Activated CD4-positive, alpha-beta T cell treated with anti-CD3 and anti-CD28 coated beads for 36 hours (primary cell): ENCODE measurements around the gene SMIM3. TPM values are rescaled to one million over a fixed set of nuclear protein-coding genes. Genes with fewer than 3 reads are reported as not detected.
"Not testable (repeated sequence)": the region's sequence is repeated elsewhere in the genome, so short reads cannot be mapped to it uniquely, and the experiment has no call there.

ENCODE experiments used
- ATAC-seq: fragments of 200-7000 bp; cut with Tn5 transposase; one replicate; pipeline ENCODE4 v1.10.0; 2021; ENCODE audit warnings: mild to moderate bottlenecking, moderate library complexity
- CTCF ChIA-PET: fragments of 350-600 bp; sonication (Branson Sonifier 250); formaldehyde crosslinking; loops from one replicate; lab custom pipeline; 2021; ENCODE audit warnings: antibody characterized with exemption; lab: Charles Lee
- POLR2A ChIA-PET: fragments of 350-600 bp; sonication (Branson Sonifier 250); formaldehyde crosslinking; loops from one replicate; lab custom pipeline; 2021; ENCODE audit warnings: antibody characterized with exemption, inconsistent platforms; lab: Charles Lee
- DNase-seq: peaks from one replicate; pipeline ENCODE4 v3.0.0-alpha.2; 2020
- H3K27ac Mint-ChIP-seq: one replicate; pipeline ENCODE4 v1.8.0; 2021; ENCODE audit warnings: mixed read lengths
- H3K27me3 Mint-ChIP-seq: one replicate; pipeline ENCODE4 v1.8.0; 2021; ENCODE audit warnings: mixed read lengths
- H3K36me3 Mint-ChIP-seq: one replicate; pipeline ENCODE4 v1.8.0; 2021; ENCODE audit warnings: low read depth, mixed read lengths
- H3K4me1 Mint-ChIP-seq: one replicate; pipeline ENCODE4 v1.8.0; 2021; ENCODE audit warnings: mixed read lengths
- H3K4me3 Mint-ChIP-seq: one replicate; pipeline ENCODE4 v1.8.0; 2021; ENCODE audit warnings: mild to moderate bottlenecking, moderate library complexity, mixed read lengths
- H3K9me3 Mint-ChIP-seq: one replicate; pipeline ENCODE4 v1.8.0; 2021; ENCODE audit warnings: low read depth, mixed read lengths
- intact Hi-C, 2 experiments: fragments of 100-400 bp; cut with DNase I in 1 of 2; cut with micrococcal nuclease in 1 of 2; formaldehyde crosslinking; loops; one replicate each; pipeline versions ENCODE4 v1.14.2 to v1.15.1; 2022 to 2024; cut with DNase I, micrococcal nuclease
- total RNA-seq, 2 experiments: library from RNA; stranded (reverse); gene quantifications; one replicate each; pipeline ENCODE4 v1.2.3, GENCODE V29; 2021

SMIM3 gene
- total RNA-seq, 2 experiments from 2014 or later, result 16.8 to 16.9 TPM

GRCh38 chr5:150831821-150832220, 53.3 kb downstream of the SMIM3 start:
- H3K4me1 Mint-ChIP-seq, H3K27me3 Mint-ChIP-seq, H3K27ac Mint-ChIP-seq, CTCF ChIA-PET, H3K4me3 Mint-ChIP-seq, intact Hi-C loops, ATAC-seq, POLR2A ChIA-PET, H3K36me3 Mint-ChIP-seq, DNase-seq: not testable (repeated sequence)
- H3K9me3 Mint-ChIP-seq, result peaks cover 26% of the 10 kb centered on the region

- peaks cover 15% of the 10 kb centered on the region for H3K9me3 Mint-ChIP-seq
- intact Hi-C loops, result no loop called here
- no peaks in the 10 kb centered on the region for H3K27me3 Mint-ChIP-seq
- no peak overlapping the region for H3K27ac Mint-ChIP-seq
- H3K36me3 Mint-ChIP-seq, result no peaks in the 10 kb centered on the region
- DNase-seq, result no peak
- H3K4me1 Mint-ChIP-seq, result peaks cover 5% of the 10 kb centered on the region
- ChIA-PET CTCF (no interaction called here), POLR2A (interaction anchor here (0.6 kb wide), 1 partner anchor 282 kb away, joined by 5 read pairs; no protein-coding TSS in a partner anchor)
- no peak for ATAC-seq
- no peak overlapping the region for H3K4me3 Mint-ChIP-seq
Measured at GRCh38 chr5:150836064-150836463, 57.5 kb downstream of the SMIM3 start.

- ATAC-seq, result no peak
- Mint-ChIP-seq H3K36me3 (no peaks in the 10 kb centered on the region), H3K27me3 (no peaks in the 10 kb centered on the region), H3K27ac (no peak overlapping the region), H3K9me3 (peaks cover 11% of the 10 kb centered on the region), H3K4me1 (peaks cover 5% of the 10 kb centered on the region), H3K4me3 (no peak overlapping the region)
- CTCF ChIA-PET, result no interaction called here
- no peak for DNase-seq
- POLR2A ChIA-PET, result interaction anchor here (0.6 kb wide), 1 partner anchor 283 kb away, joined by 5 read pairs; no protein-coding TSS in a partner anchor
- intact Hi-C loops, result no loop called here
Measured at GRCh38 chr5:150836703-150837102, 58.1 kb downstream of the SMIM3 start.

- not testable (repeated sequence) for H3K9me3 Mint-ChIP-seq, ATAC-seq, DNase-seq, H3K4me3 Mint-ChIP-seq, H3K27ac Mint-ChIP-seq, H3K36me3 Mint-ChIP-seq, H3K27me3 Mint-ChIP-seq
- CTCF ChIA-PET, result interaction anchor here (1.8 to 3.5 kb wide), 12 partner anchors 27 to 285 kb away, joined by 4 to 45 read pairs (median 15); partner anchors contain the start of genes RBM22 and SMIM3
- POLR2A ChIA-PET, result interaction anchor here (0.9 to 2.7 kb wide), 5 partner anchors 40 to 144 kb away, joined by 3 to 20 read pairs (median 9); partner anchors contain the start of genes RBM22, SMIM3 and ZNF300
- H3K4me1 Mint-ChIP-seq, result peaks cover 20% of the 10 kb centered on the region
- intact Hi-C loops, result loop anchor here (5.0 kb wide), 3 partner anchors 63 to 188 kb away; no protein-coding TSS in a partner anchor
Measured at GRCh38 chr5:150845185-150845859, 66.8 kb downstream of the SMIM3 start.

- Mint-ChIP-seq H3K4me3 (peak within 1 kb of the TSS; percentile 67), H3K27ac (peak within 1 kb of the TSS; percentile 93), H3K4me1 (peaks cover 22% of the 10 kb centered on the region)
- intact Hi-C loops, result loop anchor here (1.0 to 5.0 kb wide), 7 partner anchors 55 to 387 kb away; no protein-coding TSS in a partner anchor
- H3K27me3 Mint-ChIP-seq, DNase-seq, H3K36me3 Mint-ChIP-seq, H3K9me3 Mint-ChIP-seq: not testable (repeated sequence)
- peak; percentile 11 for ATAC-seq
- ChIA-PET POLR2A (interaction anchor here (0.9 to 2.7 kb wide), 8 partner anchors 41 to 145 kb away, joined by 3 to 20 read pairs (median 8); partner anchors contain the start of genes DCTN4, RBM22, SMIM3 and ZNF300), CTCF (interaction anchor here (0.6 to 3.5 kb wide), 45 partner anchors 8 to 515 kb away, joined by 3 to 45 read pairs (median 4); partner anchors contain the start of genes DCTN4, RBM22, RPS14 and SMIM3)
Measured at GRCh38 chr5:150846308-150846653, 67.7 kb downstream of the SMIM3 start, which contains the start of gene IRGM. Gene IRGM, plus strand, starts transcription at chr5:150846521. Its CDS starts 1,603 bp downstream, at chr5:150848124.

Other genes with a start within 250 kb of the SMIM3 start
- under 1 TPM; 0.11 to 0.14 TPM for gene SYNPO, start 138.1 kb upstream of the SMIM3 start, total RNA-seq
- under 1 TPM; 0.30 to 0.32 TPM for gene MYOZ3, start 117.5 kb upstream of the SMIM3 start, total RNA-seq
- gene RBM22, start 77.7 kb upstream of the SMIM3 start, total RNA-seq, result 10 to 100 TPM; 59.9 to 61.8 TPM
- gene DCTN4, start 19.7 kb upstream of the SMIM3 start, total RNA-seq, result 10 to 100 TPM; 31.7 to 49.0 TPM
- 1 to 10 TPM; 2.3 to 2.4 TPM for gene IRGM, start 67.8 kb downstream of the SMIM3 start, total RNA-seq
- 1 to 10 TPM; 2.4 TPM for gene ZNF300, start 126.2 kb downstream of the SMIM3 start, total RNA-seq
- not detected for gene GPX3, start 241.8 kb downstream of the SMIM3 start, total RNA-seq